ENCODE results near the gene LRRC15. TPM values are rescaled to one million over a fixed set of nuclear protein-coding genes. Genes with fewer than 3 reads are reported as not detected.

LRRC15 gene
- total RNA-seq, 1 experiment from 2014 or later, result 0.36 TPM

DNA sequence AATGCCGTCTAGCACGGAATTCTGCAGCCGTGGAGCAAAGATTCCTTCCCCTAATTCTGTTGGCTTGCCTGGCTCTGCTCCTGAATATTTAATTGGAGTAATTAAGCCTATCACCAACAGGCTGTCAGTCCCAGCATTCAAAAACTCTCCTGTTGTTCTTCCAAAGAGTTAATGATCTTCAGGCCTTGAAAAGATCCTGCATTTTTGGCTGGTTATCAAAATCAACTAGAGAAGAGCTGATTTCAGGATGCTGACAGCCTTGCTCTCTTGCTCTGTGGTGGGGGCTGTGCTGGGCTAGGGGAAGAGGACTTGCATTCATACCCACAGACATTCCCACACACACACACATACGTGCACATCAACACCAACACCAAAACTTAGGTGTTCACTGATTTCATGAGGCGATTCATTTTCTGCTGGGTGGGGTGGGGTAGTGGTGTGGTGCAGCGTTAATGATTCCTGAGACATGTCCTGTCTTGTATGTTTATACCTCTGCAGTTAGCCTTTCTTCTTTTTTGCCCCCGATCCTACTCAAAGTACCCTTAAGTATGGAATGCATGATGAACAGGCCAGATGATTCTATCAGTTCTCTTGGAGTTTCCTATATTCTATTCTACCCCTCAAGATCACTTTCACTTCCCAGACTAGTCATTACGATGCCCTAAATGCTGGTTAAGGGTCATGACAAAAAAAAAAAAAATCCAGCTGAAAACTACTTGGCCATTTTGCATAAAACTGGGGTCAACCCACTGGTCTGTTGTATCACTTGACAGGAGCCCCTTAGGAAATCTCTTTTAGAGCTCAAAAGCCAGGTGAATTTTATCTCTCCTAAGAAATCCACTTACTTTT is 60.7 kb downstream of the LRRC15 start:
- H3K9me3 ChIP-seq (ENCODE audit: low read length), result no peaks in the 10 kb centered on the region
- no peak overlapping the region for H3K4me3 ChIP-seq (ENCODE audit: low read length)
- no peaks in the 10 kb centered on the region for H3K36me3 ChIP-seq (ENCODE audit: low read depth, low read length)
- no peak overlapping the region for H3K4me2 ChIP-seq (ENCODE audit: low read length)
- CTCF ChIA-PET, result interaction anchor here (0.6 kb wide), 1 partner anchor 9 kb away, joined by 4 read pairs; no protein-coding TSS in a partner anchor
- H3K9me2 ChIP-seq (replicated peaks; ENCODE audit: low read length), result no peaks in the 10 kb centered on the region
- no peak overlapping the region for H3K27ac ChIP-seq (ENCODE audit: low read length)
- H3F3A ChIP-seq (ENCODE audit: low read length, unreplicated experiment), result no peaks in the 10 kb centered on the region
- no peak overlapping the region for H2AFZ ChIP-seq (ENCODE audit: low read length)
- intact Hi-C loops (cut with micrococcal nuclease), result no loop called here
- DNase-seq (no peak), ATAC-seq (no peak)
- no peaks in the 10 kb centered on the region for H4K20me1 ChIP-seq (ENCODE audit: low read length)
- POLR2A ChIA-PET (ENCODE audit: unreplicated experiment), result no interaction called here
- BruUV-seq (replicated peaks), result no TSS peak
- H3K79me2 ChIP-seq (ENCODE audit: low read length), result no peaks in the 10 kb centered on the region
- no peaks in the 10 kb centered on the region for H3K27me3 ChIP-seq (ENCODE audit: low read length)
- no peak overlapping the region for H3K9ac ChIP-seq (ENCODE audit: low read length)
- H3K4me1 ChIP-seq (ENCODE audit: insufficient read depth, low read length), result peaks cover 16% of the 10 kb centered on the region
- no peak for TF ChIP-seq EZH2phosphoT487 (IDR thresholded peaks at IDR 0.05; ENCODE audit: borderline replicate concordance, low read length)
- TF ChIP-seq CTCF (conservative IDR thresholded peaks at IDR 0.05; ENCODE audit: low read depth, low read length), result no peak
- TF ChIP-seq EZH2 (IDR thresholded peaks at IDR 0.05; ENCODE audit: low read length, unreplicated experiment), result no peak

- Histone ChIP-seq H3K9ac (ENCODE audit: low read length) (no peak overlapping the region), H4K20me1 (ENCODE audit: low read length) (no peaks in the 10 kb centered on the region), H3K9me3 (ENCODE audit: low read length) (no peaks in the 10 kb centered on the region), H3K9me2 (replicated peaks; ENCODE audit: low read length) (no peaks in the 10 kb centered on the region), H3K79me2 (ENCODE audit: low read length) (no peaks in the 10 kb centered on the region), H3K27ac (ENCODE audit: low read length) (no peak overlapping the region), H3K36me3 (ENCODE audit: low read depth, low read length) (no peaks in the 10 kb centered on the region), H2AFZ (ENCODE audit: low read length) (no peak overlapping the region), H3K4me3 (ENCODE audit: low read length) (no peak overlapping the region), H3K27me3 (ENCODE audit: low read length) (no peaks in the 10 kb centered on the region), H3K4me2 (ENCODE audit: low read length) (no peak overlapping the region), H3F3A (ENCODE audit: low read length, unreplicated experiment) (no peaks in the 10 kb centered on the region), H3K4me1 (ENCODE audit: insufficient read depth, low read length) (peaks cover 7% of the 10 kb centered on the region)
- ATAC-seq (no peak), DNase-seq (no peak)
- TF ChIP-seq EZH2phosphoT487 (IDR thresholded peaks at IDR 0.05; ENCODE audit: borderline replicate concordance, low read length), result no peak
- TF ChIP-seq CTCF (conservative IDR thresholded peaks at IDR 0.05; ENCODE audit: low read depth, low read length), result no peak
- TF ChIP-seq EZH2 (IDR thresholded peaks at IDR 0.05; ENCODE audit: low read length, unreplicated experiment), result no peak
- intact Hi-C loops (cut with micrococcal nuclease), result no loop called here
- ChIA-PET CTCF (no interaction called here), POLR2A (ENCODE audit: unreplicated experiment) (no interaction called here)
- no TSS peak for BruUV-seq (replicated peaks)
Observed at GRCh38 chr3:194307849-194308248, 61.7 kb downstream of the LRRC15 start.

Measured in PC-3 (cell line).